COLO668 (cell line): Measurements from ENCODE around the gene SEC23IP.
"Not testable (repeated sequence)": the region's sequence is repeated elsewhere in the genome, so short reads cannot be mapped to it uniquely, and the experiment has no call there.

Source experiments
- DNase-seq: peaks from one replicate; lab custom pipeline; 2025; ENCODE audit not compliant: unreplicated experiment; lab: John Stamatoyannopoulos, UW

SEC23IP gene

DNA sequence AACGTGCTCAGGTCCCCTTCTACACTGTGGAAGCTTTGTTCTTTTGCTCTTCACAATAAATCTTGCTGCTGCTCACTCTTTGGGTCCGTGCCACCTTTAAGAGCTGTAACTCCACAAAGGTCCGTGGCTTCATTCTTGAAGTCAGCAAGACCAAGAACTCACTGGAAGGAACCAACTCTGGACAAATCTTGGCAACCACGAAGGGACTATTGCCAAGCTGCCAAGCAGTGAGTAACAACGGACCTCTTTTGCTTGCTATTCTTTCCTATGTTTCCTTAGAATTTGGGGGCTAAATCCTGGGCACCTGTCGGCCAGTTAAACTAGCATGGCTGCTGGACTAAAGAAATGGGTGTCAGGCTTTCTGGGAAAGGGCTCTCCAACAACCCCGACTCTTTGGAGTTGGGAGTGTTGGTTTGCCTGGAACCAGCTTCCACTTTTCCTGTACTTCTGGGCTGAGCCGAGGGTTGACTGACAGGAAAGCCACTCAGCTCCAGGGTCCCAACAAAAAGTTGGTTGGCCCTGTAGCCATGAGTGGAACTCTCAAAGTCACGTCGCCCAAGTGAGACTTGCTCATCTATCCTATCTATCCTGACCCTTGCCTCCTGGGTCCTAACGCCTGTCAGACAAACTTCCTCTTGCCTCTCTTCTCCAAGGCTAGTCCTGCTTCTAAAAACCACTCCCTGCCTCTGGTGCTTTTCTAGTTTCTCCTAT, 8.5 kb upstream of the SEC23IP start:
- DNase-seq = not testable (repeated sequence)

GRCh38 chr10:119886070-119886469, 6.5 kb upstream of the SEC23IP start:
- DNase-seq = not testable (repeated sequence)

- not testable (repeated sequence) for DNase-seq
Observed at GRCh38 chr10:119888715-119889114, 3.8 kb upstream of the SEC23IP start.

- DNase-seq = not testable (repeated sequence)
Observed at GRCh38 chr10:119889201-119889600, 3.3 kb upstream of the SEC23IP start.

DNA sequence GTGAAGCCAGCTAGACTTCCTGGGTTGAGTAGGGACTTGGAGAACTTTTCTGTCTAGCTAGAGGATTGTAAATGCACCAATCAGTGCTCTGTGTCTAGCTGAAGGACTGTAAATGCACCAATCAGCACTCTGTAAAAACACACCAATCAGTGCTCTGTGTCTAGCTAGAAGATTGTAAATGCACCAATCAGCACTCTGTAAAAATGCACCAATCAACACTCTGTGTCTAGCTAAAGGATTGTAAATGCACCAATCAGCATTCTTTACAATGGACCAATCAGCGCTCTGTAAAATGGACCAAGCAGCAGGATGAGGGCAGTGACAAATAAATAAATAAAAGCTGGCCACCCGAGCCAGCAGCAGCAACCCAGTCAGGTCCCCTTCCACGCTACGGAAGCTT, 2.2 kb upstream of the SEC23IP start:
- not testable (repeated sequence) for DNase-seq

DNA sequence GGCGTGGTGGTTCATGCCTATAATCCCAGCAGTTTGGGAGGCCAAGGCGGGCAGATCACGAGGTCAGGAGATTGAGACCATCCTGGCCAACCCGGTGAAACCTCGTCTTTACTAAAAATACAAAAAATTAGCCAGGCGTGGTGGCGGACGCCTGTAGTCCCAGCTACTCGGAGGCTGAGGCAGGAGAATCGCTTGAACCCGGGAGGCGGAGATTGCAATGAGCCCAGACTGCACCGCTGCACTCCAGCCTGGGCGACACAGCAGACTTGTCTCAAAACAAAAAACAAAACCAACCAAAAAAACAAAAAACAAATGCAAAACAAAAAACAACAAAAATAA, 712 bp upstream of the SEC23IP start:
- not testable (repeated sequence) for DNase-seq

DNA sequence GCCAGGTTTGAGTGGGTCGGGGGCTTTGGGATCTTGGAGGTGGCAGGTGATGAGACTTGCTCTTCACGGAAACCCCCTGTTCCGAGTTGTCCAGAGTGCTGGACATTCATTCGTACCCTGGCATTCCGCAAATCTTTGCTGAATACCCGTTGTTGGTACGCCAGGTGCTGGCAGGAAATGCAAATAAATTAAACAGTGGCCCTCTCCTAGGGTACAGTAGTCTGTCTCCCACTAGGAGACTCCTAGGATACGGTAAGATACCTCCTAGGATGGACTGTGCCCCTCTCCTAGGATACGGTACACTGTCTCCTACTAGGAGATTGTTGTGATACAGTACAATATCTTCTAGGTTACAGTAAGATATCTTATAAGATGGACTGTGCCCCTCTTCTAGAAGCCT, 544 bp downstream of the SEC23IP start:
- DNase-seq = no peak

GRCh38 chr10:119893845-119894427, 1.4 kb downstream of the SEC23IP start:
- DNase-seq = no peak

- no peak for DNase-seq
Observed at GRCh38 chr10:119896061-119896655, 3.6 kb downstream of the SEC23IP start.

DNA sequence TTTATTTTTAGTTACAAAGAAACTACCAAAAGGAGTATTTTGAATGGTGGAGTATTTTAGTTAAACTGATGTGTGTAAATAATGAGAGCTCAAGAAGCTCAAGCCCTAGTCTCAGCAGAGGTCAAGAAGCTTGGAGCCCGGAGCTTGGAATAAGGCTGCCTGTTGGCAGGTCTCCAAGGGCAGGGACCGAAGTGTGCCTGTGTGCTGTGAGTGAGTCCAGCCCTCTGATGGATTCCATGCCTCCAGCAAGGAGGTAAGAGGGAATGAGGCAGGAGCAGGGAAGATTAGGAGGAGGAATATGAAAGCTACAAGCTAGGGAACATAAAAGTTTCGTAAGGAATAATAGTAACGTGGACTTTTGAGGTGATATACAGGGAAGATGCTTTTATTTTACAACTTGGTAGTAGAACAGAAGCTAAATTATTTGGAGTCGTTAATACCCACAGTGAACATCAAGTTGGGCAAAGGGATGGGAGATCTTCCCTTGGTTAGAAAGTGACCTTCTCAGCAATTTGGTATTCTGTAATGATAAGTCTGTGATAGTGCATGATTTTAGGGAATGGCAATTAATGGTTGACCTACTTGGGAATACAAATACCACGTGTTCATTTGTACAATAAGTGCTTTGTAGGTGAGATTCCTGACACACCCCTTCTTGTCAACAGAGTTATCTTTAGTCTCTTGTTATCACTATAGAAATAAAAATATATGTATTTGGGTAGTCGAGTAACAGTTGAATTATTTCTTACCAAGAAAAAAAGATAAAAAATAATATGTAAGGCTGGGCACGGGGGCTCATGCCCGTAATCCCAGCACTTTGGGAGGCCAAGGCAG, 4.6 kb downstream of the SEC23IP start:
- no peak for DNase-seq

DNA sequence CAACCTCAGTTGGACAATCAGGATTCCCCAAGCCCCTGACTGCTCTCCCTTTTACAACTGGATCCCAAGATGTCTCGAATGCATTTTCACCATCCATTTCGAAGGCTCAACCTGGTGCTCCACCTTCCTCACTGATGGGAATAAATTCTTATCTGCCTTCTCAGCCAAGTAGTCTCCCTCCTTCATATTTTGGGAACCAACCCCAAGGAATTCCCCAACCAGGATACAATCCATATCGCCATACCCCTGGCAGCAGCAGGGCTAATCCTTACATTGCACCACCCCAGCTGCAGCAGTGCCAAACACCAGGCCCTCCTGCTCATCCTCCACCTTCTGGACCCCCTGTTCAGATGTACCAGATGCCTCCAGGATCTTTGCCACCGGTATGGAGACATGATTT, 6.0 kb downstream of the SEC23IP start:
- DNase-seq = no peak

- no peak for DNase-seq
Observed at GRCh38 chr10:119903946-119904666, 11.6 kb downstream of the SEC23IP start.

- DNase-seq = not testable (repeated sequence)
Observed at GRCh38 chr10:119907695-119908094, 15.2 kb downstream of the SEC23IP start.

DNA sequence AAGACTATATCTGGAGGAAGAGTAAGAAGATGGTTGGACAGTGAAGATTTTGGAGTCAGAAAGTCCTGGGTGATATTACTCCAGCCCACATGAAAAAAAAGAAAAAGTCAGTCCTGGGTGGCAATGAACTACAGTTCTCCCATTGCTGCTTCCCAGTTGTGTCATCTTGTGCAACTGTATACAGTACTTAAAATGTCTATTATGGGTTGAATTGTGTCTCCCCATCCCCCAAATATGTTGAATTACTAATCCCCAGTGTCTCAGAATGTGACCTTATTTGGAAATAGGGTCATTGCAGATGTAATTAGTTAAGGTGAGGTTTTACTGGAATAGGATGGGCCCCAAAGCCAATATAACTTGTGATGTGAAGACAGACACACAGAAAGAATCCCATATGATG, 15.6 kb downstream of the SEC23IP start:
- no peak for DNase-seq

GRCh38 chr10:119910689-119911088, 18.2 kb downstream of the SEC23IP start:
- DNase-seq = no peak

GRCh38 chr10:119917777-119918176, 25.2 kb downstream of the SEC23IP start:
- no peak for DNase-seq

- no peak for DNase-seq
Observed at GRCh38 chr10:119919271-119919670, 26.7 kb downstream of the SEC23IP start.

DNA sequence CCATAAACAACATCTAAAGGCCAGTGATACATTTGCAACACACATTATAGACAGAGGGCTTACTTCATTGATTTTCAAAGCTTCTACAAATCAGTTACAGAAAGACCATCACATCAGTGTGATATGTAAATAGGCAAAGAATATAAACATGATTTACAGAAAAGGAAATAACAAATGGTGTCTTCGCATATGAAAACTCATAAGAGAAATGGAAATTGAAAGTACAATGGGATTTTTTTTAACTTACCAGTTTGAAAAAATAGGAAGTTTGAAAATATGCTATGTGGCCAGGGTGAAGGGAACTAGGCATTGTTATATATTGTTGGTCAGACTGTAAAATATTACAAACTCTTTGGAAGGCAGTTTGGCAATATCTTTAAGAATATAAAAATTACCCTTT, 27.3 kb downstream of the SEC23IP start:
- no peak for DNase-seq

GRCh38 chr10:119928411-119928810, 35.9 kb downstream of the SEC23IP start:
- no peak for DNase-seq

DNA sequence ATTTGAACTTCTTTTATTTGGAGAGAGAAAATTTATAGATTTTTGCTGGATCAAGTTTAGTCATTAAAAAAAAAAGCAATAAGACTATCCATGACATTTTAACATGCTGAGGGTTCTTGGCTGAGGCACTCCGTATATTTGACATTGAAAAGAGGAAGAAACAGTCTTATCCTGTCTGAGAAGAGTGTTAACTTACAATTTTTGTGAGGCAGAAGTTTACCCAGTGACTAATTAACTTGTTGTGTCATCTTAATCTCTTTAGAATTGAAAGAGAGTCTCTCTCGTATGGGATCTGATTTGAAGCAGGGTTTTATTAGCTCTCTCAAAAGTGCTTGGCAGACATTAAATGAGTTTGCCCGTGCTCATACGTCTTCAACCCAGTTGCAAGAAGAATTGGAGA, 39.3 kb downstream of the SEC23IP start:
- no peak for DNase-seq

- DNase-seq = no peak
Observed at GRCh38 chr10:119932631-119933030, 40.1 kb downstream of the SEC23IP start.
